OCI-LY3 (cell line): ENCODE measurements around the gene PARN.
"Not testable (repeated sequence)": the region's sequence is repeated elsewhere in the genome, so short reads cannot be mapped to it uniquely, and the experiment has no call there.

Source experiments
- H2AFZ ChIP-seq: fragments of 200-600, 300-600 bp; shearing (Covaris generic); 2 replicates; pipeline ENCODE4 v1.6.0; 2014; ENCODE audit warnings: antibody characterized with exemption, low read depth, low read length
- H3K27ac ChIP-seq: fragments of 200-600, 300-600 bp; sonication (generic); 2 replicates; pipeline ENCODE4 v1.5.1; 2014; ENCODE audit warnings: mild to moderate bottlenecking, low read length, moderate library complexity, mixed read lengths
- H3K27me3 ChIP-seq: fragments of 200-600, 300-600 bp; sonication (generic); 2 replicates; pipeline ENCODE4 v1.6.1; 2014; ENCODE audit warnings: low read depth, low read length, mixed read lengths
- H3K36me3 ChIP-seq: fragments of 200-600, 300-600 bp; sonication (generic); replicated peaks from 2 replicates; pipeline ENCODE3; 2014; ENCODE audit warnings: low read depth, low read length, mixed read lengths
- H3K4me1 ChIP-seq: fragments of 300-600, 200-600 bp; sonication (generic); 2 replicates; pipeline ENCODE4 v1.6.1; 2014; ENCODE audit warnings: low read length, mixed read lengths
- H3K4me2 ChIP-seq: fragments of 200-600, 300-600 bp; sonication (generic); 2 replicates; pipeline ENCODE4 v1.6.1; 2014; ENCODE audit warnings: low read length, mixed read lengths
- H3K4me3 ChIP-seq: fragments of 300-600, 200-600 bp; sonication (generic); 2 replicates; pipeline ENCODE4 v1.5.1; 2014; ENCODE audit warnings: antibody characterized with exemption, mild to moderate bottlenecking, low read length, moderate library complexity
- H3K79me2 ChIP-seq: fragments of 300-600, 200-600 bp; shearing (Covaris generic); 2 replicates; pipeline ENCODE4 v1.6.1; 2014; ENCODE audit warnings: mild to moderate bottlenecking, low read length, mixed read lengths
- H3K9ac ChIP-seq: fragments of 300-600, 200-600 bp; shearing (Covaris generic); 2 replicates; pipeline ENCODE4 v1.6.0; 2014; ENCODE audit warnings: mild to moderate bottlenecking, low read length, moderate library complexity
- H3K9me3 ChIP-seq: fragments of 200-600, 300-600 bp; shearing (Covaris generic); 2 replicates; pipeline ENCODE4 v1.6.1; 2014; ENCODE audit warnings: low read length, mixed read lengths; ENCODE audit not compliant: insufficient read depth
- H4K20me1 ChIP-seq: fragments of 200-600, 300-600 bp; sonication (generic); 2 replicates; pipeline ENCODE4 v1.6.1; 2016; ENCODE audit warnings: low read length, mixed read lengths; ENCODE audit not compliant: insufficient read depth
- CTCF ChIP-seq: fragments of 200-600, 300-600 bp; sonication (generic); IDR thresholded peaks from 2 replicates; pipeline ENCODE4 v1.5.1; 2014; ENCODE audit warnings: antibody characterized with exemption, low read length, low read depth
- EZH2phosphoT487 ChIP-seq: fragments of 200-600 bp; shearing (Covaris generic); IDR thresholded peaks from 2 replicates; pipeline ENCODE4 v1.6.1; 2018; ENCODE audit warnings: antibody characterized with exemption, mixed run types, low read depth

The PARN gene

GRCh38 chr16:14600164-14600563 lies 29.9 kb downstream of the PARN start:
- Histone ChIP-seq H3K36me3 (peaks cover 37% of the 10 kb centered on the region), H3K27ac (no peak overlapping the region), H3K79me2 (no peaks in the 10 kb centered on the region; the same call in 1 of the 2 replicates), H3K9me3 (no peaks in the 10 kb centered on the region), H2AFZ (no peak overlapping the region), H3K4me3 (no peak overlapping the region), H3K4me2 (no peak overlapping the region), H3K27me3 (no peaks in the 10 kb centered on the region), H4K20me1 (no peaks in the 10 kb centered on the region), H3K4me1 (no peaks in the 10 kb centered on the region), H3K9ac (no peak overlapping the region)
- peak; percentile 46 for TF ChIP-seq CTCF
- no peak for TF ChIP-seq EZH2phosphoT487

GRCh38 chr16:14586637-14587305 lies 43.3 kb downstream of the PARN start:
- Histone ChIP-seq H3K79me2 (no peaks in the 10 kb centered on the region), H3K4me2 (no peak overlapping the region), H2AFZ (no peak overlapping the region), H3K4me1 (peaks cover 5% of the 10 kb centered on the region), H3K9me3 (no peaks in the 10 kb centered on the region), H3K27ac (no peak overlapping the region), H3K9ac (no peak overlapping the region), H3K36me3 (peaks cover 44% of the 10 kb centered on the region), H3K27me3 (no peaks in the 10 kb centered on the region), H3K4me3 (no peak overlapping the region), H4K20me1 (no peaks in the 10 kb centered on the region)
- TF ChIP-seq CTCF (no peak), EZH2phosphoT487 (no peak)

GRCh38 chr16:14585287-14585686 lies 44.8 kb downstream of the PARN start:
- H3K4me1 ChIP-seq = peaks cover 19% of the 10 kb centered on the region
- H3K4me3 ChIP-seq = no peak overlapping the region
- TF ChIP-seq CTCF (no peak), EZH2phosphoT487 (no peak)
- H3K27me3 ChIP-seq = no peaks in the 10 kb centered on the region
- peaks cover 49% of the 10 kb centered on the region for H3K36me3 ChIP-seq
- no peak overlapping the region for H3K27ac ChIP-seq
- H3K79me2 ChIP-seq = no peaks in the 10 kb centered on the region
- H4K20me1 ChIP-seq = no peaks in the 10 kb centered on the region
- H3K9me3 ChIP-seq = no peaks in the 10 kb centered on the region
- no peak overlapping the region for H3K9ac ChIP-seq
- H3K4me2 ChIP-seq = no peak overlapping the region
- H2AFZ ChIP-seq = no peak overlapping the region

GRCh38 chr16:14580926-14581325 lies 49.1 kb downstream of the PARN start:
- H3K27me3 ChIP-seq, H2AFZ ChIP-seq, H3K9ac ChIP-seq, H4K20me1 ChIP-seq, H3K9me3 ChIP-seq, H3K27ac ChIP-seq, H3K4me3 ChIP-seq, H3K79me2 ChIP-seq: not testable (repeated sequence)
- Histone ChIP-seq H3K4me2 (peak overlapping the region; percentile 22; the same call in 1 of the 2 replicates), H3K36me3 (peaks cover 51% of the 10 kb centered on the region), H3K4me1 (peaks cover 20% of the 10 kb centered on the region)
